Fibroblast of peridontal ligament (primary cell): ENCODE results near the gene NUP214.
"Not testable (repeated sequence)": the region's sequence is repeated elsewhere in the genome, so short reads cannot be mapped to it uniquely, and the experiment has no call there.

Source experiments
- DNase-seq: peaks from one replicate; pipeline ENCODE4 v3.0.0-alpha.2; 2010; ENCODE audit errors: extremely low read depth

Gene NUP214

DNA sequence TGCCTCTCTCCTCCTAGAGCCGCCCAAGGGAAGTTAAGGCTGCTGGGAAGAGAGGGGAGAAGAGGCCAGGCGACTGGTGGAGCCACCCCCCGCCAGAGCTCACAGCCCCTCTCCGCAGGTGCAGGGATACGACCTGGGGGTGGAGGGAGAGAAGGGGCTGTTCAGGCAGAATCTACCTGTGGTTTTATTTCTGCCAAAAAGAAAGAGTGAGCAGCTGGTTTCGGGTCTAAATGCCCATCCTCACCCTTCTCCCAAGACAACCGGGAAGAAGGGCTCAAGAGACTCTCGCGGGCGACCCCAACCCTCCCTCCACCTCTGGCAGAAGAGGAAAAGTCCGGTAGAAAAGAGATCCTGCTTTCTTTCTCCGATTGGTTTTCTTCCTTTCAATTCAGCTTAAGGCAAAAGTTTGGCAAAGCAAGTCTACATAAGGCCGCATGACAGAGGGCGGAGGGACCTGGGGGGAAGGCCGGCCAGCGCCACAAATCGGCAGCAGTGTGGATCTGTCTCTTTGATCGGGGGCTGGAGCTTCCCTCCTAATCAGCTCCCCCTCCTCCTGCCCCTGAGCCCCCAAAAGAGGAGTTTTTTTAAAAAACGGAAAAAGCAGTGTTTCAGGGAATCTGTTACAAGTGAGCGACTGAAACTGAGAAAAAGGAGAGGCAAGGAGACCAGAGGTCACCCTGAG lies 134.7 kb downstream of the NUP214 start:
- no peak for DNase-seq

DNA sequence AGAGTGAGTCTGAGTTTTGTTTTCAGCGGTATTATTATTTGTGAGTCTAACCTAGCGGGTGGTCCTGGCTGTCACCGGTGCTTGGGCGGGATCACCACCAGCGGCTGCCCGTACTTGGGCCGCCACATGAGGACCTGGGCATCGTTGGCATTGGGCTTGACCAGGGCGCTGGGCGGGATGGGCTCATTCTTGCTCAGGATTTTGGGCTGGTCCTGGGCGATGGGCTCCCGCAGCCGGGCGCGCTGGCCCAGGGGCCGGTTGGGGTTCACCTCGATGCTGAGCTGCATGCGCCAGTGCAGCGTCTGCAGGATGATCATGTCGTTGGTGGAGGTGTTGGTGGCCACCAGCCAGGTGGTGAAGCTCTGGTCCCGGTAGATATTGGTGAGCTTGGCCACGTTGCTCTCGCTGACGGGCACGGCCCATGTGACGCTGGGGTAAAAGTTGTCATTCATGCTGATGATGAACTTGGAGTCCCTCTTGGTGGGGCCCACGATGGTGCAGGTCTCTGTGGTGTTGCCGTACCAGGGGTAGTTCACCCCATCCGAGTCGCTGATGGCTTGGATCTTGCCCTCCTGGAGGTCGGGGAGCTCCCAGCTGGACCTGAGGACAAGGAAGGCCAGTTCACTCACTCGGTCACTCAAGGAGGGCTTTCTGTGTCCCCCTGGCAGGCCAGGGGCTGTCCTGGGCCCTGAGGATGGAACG lies 135.5 kb downstream of the NUP214 start:
- no peak for DNase-seq

DNA sequence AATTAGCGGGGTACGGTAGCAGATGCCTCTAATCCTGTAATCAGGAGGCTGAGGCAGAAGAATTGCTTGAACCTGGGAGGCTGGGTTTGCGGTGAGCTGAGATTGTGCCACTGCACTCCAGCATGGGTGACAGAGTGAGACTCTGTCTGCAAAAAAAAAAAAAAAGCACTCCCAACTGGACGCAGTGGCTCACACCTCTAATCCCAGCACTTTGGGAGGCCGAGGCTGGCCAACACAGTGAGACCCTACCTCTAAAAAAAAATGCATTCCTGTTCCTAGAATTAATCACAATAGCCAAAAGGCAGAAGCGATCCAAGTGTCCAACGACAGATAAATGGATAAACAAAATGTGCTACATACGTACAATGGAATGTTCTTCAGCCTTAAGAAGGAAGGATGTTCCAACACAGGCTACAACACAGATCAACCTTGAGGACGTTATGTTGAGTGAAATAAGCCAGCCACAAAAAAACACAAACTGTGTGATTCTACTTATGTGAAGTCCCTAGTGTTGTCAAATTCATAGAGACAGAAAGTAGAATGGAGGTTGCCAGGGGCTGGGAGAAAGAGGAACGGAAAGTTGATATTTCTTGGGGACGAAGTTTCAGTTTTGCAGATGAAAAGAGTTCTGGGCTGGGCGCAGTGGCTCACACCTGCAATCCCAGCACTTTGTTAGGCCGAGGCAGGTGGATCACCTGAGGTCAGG lies 137.1 kb downstream of the NUP214 start:
- no peak for DNase-seq

DNA sequence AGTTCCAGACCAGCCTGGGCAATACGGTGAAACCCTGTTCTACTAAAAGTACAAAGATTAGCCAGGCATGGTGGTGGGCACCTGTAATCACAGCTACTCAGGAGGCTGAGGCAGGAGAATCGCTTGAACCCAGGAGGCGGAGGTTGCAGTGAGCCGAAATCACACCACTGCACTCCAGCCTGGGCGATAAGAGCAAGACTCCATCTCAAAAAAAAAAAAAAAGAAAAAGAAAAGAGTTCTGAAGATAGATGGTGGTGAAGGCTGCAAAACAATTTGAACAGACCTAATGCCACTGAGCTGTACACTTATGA lies 137.6 kb downstream of the NUP214 start:
- DNase-seq: not testable (repeated sequence)

DNA sequence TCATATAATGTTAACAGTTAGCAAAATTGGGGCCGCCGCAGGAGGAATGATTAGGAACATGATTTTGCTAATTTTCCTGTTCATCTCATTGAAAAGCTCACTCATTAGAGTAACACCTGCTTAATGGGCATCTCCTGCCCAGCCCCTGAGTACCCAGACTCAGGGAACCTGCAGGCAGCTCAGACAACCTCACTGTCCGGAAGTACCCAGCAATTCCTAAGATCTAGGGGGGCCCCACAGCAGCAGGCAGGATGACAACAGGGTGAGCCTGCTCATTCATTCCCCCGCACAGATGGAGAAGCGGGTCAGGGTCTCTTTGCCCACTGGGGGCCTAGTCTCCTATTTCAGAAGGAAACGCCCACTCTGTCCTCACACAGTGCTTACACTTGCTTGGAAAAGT lies 138.3 kb downstream of the NUP214 start:
- no peak for DNase-seq

GRCh38 chr9:131264231-131264630 lies 138.8 kb downstream of the NUP214 start:
- DNase-seq: no peak

DNA sequence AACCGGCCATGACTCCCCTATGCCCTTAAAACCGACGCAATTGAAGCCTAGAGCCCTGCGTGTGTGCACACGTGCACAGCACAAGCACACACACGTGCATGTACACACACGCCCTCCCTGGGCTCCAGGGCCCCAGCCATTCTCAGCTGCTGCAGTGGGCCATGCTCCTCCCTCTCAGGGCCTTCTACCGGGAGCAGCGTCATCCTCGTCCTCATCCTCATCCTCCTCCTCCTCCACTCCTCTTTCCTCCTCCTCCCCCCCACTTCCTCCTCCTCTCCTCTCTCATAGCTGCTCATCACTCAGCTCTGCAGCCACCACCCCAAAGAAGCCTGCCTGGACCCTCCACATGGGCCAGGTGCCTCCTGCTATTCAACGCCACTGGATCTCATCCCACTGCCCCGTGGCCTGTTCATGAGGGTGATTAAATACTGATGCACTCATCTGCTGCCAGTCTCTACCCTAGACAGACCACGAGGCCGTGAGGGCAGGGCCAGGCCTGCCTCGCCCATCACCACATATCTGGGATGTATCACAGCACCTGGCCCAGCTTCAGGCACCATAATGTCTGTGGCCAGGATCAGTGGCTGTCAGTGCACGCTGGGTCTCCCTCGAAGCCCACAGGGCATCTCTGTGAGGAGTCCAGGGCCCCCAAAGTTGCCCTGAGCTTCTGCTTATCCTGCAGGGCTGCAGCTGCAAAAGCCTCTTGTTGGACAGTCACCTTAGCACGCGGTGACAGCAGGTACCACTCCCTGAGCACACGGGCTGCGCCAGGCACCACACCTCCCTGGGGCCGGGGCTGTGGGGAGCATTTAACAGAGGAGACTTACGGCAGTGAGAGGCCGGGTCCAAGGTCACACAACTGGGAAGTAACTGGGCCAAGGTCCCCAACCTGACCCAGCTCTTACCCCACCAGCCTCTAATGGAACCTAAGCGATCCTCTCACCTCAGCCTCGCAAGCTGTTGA lies 141.2 kb downstream of the NUP214 start:
- no peak for DNase-seq

GRCh38 chr9:131270171-131271015 lies 145.0 kb downstream of the NUP214 start:
- no peak for DNase-seq

GRCh38 chr9:131271016-131271273 lies 145.6 kb downstream of the NUP214 start:
- not testable (repeated sequence) for DNase-seq

DNA sequence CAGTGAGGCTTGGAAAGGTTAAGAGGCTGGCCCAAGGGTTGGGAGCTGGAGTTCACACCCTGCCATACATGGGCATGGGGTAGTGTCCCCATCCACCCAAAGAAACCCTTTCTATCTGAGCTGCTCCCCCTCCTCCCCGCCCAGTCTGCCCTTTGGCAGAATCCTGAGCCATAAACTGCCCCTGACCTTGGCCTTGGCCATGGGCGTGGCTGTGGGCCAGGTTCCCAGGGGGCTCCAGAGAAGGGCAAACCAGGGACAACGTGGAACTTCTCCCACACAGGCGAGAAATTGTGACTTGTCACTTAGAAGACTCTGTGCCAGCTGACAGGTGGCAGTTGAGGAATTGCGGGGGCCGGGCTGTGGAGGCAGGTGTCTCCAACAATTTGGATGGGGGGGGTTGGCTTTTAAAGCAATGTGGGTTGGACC lies 146.1 kb downstream of the NUP214 start:
- no peak for DNase-seq

DNA sequence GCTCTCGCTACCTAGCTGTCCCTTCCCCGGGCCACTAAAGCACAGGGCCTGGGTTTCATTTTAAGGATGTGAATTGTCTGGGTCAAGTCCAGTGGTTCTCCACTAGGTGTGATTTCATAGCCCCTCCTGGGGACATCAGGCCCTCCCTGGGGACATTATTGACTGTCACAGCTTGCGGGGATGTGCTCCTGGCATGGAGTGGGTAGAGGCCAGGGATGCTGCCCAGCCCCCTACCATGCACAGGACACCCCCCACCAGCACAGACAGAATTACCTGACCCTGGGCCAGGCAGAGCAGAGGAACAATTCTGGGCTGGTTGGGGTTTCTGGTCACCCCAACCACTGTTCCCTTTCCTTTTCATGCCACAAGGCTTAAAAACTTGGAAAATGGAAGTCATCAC lies 146.8 kb downstream of the NUP214 start:
- no peak for DNase-seq

DNA sequence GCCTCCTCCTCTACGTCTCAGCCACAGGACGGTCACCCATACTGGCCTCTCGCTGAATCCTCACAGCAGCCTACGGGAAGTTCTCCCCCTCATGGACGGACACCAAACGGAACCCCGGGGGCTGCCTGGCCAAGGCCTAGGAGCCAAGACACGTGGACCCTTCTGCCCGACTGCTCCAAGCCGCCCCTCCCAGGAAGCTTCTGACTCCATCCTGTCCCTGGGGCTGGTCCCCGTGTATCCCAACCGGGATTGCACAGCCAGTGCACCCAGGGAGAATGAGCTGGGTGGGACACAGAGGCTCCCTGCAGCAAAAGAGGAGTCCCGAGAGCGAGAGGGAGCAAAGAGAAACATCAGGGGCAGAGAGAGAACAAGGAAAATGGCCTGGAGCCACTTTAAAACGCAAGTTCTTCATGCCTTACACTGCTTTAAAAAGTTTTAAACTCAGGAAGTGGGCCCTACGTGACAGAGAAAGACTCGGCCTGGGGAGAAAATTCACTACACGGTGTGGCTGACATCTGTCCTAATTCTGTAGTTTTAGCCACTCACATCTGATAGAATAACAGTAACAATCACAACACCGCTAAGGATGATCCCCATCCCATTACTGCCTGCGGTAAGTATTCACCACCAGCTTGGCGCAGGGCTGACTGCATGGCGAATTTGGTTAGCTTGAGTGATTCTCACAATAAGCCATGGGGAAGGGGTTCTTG lies 147.9 kb downstream of the NUP214 start:
- no peak for DNase-seq

GRCh38 chr9:131273856-131274673 lies 148.7 kb downstream of the NUP214 start:
- no peak for DNase-seq

DNA sequence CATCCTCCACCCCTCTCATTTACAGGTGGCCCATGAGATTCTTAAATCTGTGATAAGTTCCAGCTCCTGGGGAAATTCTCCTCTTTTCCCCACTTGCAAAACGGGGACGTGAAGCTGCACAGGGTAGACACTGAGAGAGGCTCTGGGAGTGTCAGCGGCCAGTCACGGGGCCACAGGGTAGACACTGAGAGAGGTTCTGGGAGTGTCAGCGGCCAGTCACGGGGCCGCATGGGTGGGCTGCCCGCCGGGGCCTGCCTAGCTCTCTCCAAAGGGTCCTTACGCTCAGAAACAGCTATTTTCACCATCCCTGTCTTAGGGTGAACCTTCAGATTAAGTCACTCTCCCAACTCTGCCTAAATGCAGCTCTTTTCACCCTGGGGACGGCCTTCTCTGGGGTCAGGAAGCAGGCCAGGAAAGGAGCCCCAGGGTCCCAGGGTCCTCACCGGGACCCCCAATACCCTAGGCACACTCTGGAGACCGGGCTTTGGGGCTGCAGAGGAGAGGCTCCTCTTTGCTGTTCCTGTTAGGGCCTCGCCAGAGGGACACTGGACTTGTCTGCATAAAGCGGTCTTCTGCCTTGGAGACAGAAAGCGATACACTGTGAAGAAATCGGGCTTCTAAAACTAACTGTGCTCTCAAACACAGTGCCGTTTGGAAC lies 149.4 kb downstream of the NUP214 start:
- DNase-seq: no peak

DNA sequence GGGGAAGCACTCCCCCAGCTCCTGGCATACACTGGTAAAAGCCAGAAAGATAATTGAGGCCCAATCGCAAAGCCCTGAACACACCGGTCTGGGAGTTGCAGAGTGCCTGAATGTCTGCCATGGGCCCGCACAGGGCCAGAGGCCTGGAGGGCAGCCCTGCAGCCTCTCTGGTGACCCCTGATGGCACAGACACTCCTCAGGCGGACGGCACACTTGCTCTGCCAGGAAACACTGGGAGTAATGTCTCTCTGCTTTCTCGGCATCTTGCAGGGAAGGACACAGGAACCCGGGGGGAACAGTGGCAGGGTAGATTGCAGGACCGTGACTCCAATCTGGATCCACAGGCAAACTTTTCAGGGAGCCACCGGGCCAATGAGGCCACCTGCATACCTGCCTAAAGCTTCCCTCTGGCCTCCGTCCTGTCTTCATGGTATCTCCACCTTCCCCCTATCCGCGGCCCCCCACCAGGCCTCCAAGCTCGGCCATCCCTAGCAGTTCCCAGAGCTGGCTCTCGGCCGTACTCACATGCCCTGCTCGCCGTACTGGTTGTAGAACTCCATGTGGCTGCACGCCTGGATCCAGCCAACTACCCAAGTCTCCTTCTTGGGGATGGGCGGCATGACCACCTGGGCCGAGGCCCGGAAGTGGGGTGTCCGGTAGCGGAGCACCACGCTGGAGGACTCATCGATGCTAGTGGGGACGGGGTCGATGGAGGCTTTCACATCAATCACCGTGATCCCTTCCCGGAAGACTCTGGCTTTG lies 150.1 kb downstream of the NUP214 start:
- no peak for DNase-seq

- no peak for DNase-seq
Measured at GRCh38 chr9:131276094-131276888, 150.9 kb downstream of the NUP214 start, which contains the start of gene FAM78A. Gene FAM78A, minus strand, starts transcription at chr9:131276510. Its CDS starts 331 bp downstream, at chr9:131276179.

GRCh38 chr9:131276891-131277286 lies 151.5 kb downstream of the NUP214 start:
- DNase-seq: no peak
